ENCODE results near the gene MGAT4A. TPM values are rescaled to one million over a fixed set of nuclear protein-coding genes. Genes with fewer than 3 reads are reported as not detected.
"Not testable (repeated sequence)": the region's sequence is repeated elsewhere in the genome, so short reads cannot be mapped to it uniquely, and the experiment has no call there.

The MGAT4A gene
- total RNA-seq, 1 donor from 2014 or later = 0.38 TPM

DNA sequence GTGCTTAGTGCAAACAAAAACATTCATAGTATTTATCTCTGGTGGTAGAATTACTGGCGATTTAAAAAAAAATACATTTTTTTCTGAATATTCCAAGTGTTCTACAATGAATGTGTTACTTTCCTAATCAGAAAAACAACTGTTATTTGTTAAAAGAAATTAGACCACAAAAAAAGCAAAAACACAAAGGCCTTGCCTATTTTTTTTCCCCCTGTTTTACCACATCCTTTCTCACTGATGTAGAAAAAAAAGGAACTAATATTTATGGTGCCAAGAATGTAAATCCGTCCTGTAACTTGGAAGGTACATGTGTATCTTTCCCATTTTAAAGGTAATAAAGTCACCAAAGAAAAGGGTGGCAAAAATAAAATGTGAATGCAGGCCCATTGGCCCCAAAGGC, 28.4 kb upstream of the MGAT4A start:
- DNase-seq (ENCODE audit: extremely low spot score, unreplicated experiment) = no peak
- Mint-ChIP-seq H3K27me3 (ENCODE audit: unreplicated experiment) (peaks cover 37% of the 10 kb centered on the region), H3K36me3 (ENCODE audit: unreplicated experiment) (no peaks in the 10 kb centered on the region), H3K9me3 (ENCODE audit: unreplicated experiment) (no peaks in the 10 kb centered on the region), H3K4me1 (ENCODE audit: unreplicated experiment) (no peaks in the 10 kb centered on the region), H3K27ac (ENCODE audit: unreplicated experiment) (no peak overlapping the region), H3K4me3 (ENCODE audit: unreplicated experiment) (no peak overlapping the region)
- TF ChIP-seq, protein P1, sequence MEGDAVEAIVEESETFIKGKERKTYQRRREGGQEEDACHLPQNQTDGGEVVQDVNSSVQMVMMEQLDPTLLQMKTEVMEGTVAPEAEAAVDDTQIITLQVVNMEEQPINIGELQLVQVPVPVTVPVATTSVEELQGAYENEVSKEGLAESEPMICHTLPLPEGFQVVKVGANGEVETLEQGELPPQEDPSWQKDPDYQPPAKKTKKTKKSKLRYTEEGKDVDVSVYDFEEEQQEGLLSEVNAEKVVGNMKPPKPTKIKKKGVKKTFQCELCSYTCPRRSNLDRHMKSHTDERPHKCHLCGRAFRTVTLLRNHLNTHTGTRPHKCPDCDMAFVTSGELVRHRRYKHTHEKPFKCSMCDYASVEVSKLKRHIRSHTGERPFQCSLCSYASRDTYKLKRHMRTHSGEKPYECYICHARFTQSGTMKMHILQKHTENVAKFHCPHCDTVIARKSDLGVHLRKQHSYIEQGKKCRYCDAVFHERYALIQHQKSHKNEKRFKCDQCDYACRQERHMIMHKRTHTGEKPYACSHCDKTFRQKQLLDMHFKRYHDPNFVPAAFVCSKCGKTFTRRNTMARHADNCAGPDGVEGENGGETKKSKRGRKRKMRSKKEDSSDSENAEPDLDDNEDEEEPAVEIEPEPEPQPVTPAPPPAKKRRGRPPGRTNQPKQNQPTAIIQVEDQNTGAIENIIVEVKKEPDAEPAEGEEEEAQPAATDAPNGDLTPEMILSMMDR (IDR thresholded peaks at IDR 0.05) = no peak

DNA sequence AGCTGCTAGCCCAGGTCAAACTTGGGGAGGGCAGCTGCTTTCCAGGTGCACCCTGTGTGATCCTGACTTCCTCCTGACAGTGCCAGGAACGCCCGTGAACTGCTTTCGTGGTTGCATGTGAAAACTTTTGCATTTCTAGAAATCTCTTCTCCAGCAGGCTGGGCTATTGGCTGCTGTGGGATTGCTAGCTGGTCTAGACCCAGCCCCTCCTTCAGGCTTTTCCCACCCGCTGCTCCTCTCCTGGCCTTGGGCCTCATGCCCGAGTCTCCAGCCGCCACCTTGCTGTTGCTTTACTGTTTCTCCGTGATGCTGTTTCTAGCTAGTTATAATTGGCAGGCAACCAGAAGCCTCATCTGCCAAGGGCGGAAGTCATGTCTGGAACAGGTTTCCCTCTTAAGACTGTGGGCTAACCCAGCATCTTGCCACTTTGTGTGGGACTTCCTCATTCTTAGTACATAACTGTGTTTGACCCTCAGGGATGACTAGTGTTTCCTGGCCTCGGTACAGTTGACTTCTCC, 27.0 kb upstream of the MGAT4A start:
- Mint-ChIP-seq H3K27me3 (ENCODE audit: unreplicated experiment) (peaks cover 48% of the 10 kb centered on the region), H3K9me3 (ENCODE audit: unreplicated experiment) (no peaks in the 10 kb centered on the region), H3K36me3 (ENCODE audit: unreplicated experiment) (no peaks in the 10 kb centered on the region), H3K27ac (ENCODE audit: unreplicated experiment) (no peak overlapping the region), H3K4me1 (ENCODE audit: unreplicated experiment) (no peaks in the 10 kb centered on the region), H3K4me3 (ENCODE audit: unreplicated experiment) (no peak overlapping the region)
- DNase-seq (ENCODE audit: extremely low spot score, unreplicated experiment) = no peak
- TF ChIP-seq, protein P1 (IDR thresholded peaks at IDR 0.05) = no peak

DNA sequence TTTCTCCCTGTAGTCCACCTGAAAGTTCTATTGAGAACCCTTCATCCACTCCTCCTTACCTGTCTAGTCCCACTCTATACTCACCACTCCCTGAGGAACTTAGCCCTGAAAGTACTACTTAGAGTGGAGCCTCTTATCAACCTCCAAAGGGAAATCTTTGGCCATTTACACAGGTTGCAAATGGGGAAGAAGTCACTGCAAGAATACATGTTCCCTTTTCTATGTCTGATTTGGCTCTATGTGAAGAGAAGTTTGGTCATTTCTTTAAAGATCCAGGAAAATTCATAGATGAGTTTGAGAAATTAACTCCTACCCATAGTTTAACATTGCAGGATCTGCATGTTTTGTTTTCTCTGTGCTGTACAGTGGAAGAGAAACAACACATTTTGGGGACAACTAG, 22.9 kb upstream of the MGAT4A start:
- Mint-ChIP-seq H3K4me3 (ENCODE audit: unreplicated experiment) (no peak overlapping the region), H3K27me3 (ENCODE audit: unreplicated experiment) (peaks cover 49% of the 10 kb centered on the region), H3K9me3 (ENCODE audit: unreplicated experiment) (no peaks in the 10 kb centered on the region), H3K4me1 (ENCODE audit: unreplicated experiment) (no peaks in the 10 kb centered on the region), H3K27ac (ENCODE audit: unreplicated experiment) (no peak overlapping the region), H3K36me3 (ENCODE audit: unreplicated experiment) (no peaks in the 10 kb centered on the region)
- TF ChIP-seq, protein P1 (IDR thresholded peaks at IDR 0.05) = no peak
- DNase-seq (ENCODE audit: extremely low spot score, unreplicated experiment) = no peak

DNA sequence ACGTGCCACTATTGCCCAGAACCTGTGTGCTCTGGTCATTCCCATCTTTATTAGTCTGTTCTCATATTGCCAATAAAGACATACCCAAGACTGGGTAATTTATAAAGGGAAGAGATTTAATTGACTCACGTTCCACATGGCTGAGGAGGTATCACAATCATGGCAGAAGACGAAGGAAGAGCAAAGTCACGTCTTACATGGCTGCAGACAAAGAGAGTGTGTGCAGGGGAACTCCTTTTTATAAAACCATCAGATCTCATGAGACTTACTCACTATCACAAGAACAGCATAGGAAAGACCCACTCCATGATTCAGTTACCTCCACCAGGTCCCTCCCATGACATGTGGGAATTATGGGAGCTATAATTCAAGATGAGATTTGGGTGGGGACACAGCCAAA, 21.8 kb upstream of the MGAT4A start:
- not testable (repeated sequence) for H3K27ac Mint-ChIP-seq (ENCODE audit: unreplicated experiment); H3K36me3 Mint-ChIP-seq (ENCODE audit: unreplicated experiment); H3K4me1 Mint-ChIP-seq (ENCODE audit: unreplicated experiment); DNase-seq (ENCODE audit: extremely low spot score, unreplicated experiment); H3K4me3 Mint-ChIP-seq (ENCODE audit: unreplicated experiment); H3K9me3 Mint-ChIP-seq (ENCODE audit: unreplicated experiment)
- peaks cover 56% of the 10 kb centered on the region for H3K27me3 Mint-ChIP-seq (ENCODE audit: unreplicated experiment)

DNA sequence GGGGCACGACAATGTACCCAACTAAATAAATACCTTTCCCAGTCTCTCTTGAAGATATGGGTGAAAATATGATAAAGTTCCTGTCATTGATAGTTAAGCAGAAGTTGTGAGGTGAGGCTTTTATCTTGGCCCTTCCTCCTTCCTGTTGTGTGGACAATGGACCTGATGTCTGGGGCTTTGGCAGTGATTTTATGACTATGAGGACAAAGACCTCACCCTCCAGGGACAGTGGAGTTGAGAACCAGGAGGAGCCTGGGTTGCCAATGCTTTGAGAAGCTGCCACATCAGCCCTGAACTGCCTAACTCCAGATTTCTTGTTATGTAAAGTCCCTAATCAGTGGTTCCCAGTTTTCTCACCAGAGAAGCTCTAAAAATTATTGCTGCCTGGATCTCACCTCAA, 20.8 kb upstream of the MGAT4A start:
- no peak for DNase-seq (ENCODE audit: extremely low spot score, unreplicated experiment)
- Mint-ChIP-seq H3K27me3 (ENCODE audit: unreplicated experiment) (peaks cover 56% of the 10 kb centered on the region), H3K36me3 (ENCODE audit: unreplicated experiment) (no peaks in the 10 kb centered on the region)

More for the DNA sequence above, 20.8 kb upstream of the MGAT4A start:
- peaks cover 6% of the 10 kb centered on the region for H3K4me1 Mint-ChIP-seq (ENCODE audit: unreplicated experiment)
- no peaks in the 10 kb centered on the region for H3K9me3 Mint-ChIP-seq (ENCODE audit: unreplicated experiment)
- no peak overlapping the region for H3K4me3 Mint-ChIP-seq (ENCODE audit: unreplicated experiment)
- no peak overlapping the region for H3K27ac Mint-ChIP-seq (ENCODE audit: unreplicated experiment)
- TF ChIP-seq, protein P1 (IDR thresholded peaks at IDR 0.05) = no peak

Data from osteocyte (in vitro differentiated cells).